HG02943 (cell line): ENCODE measurements around the gene OR52E5.

Experiments used
- ATAC-seq: cut with Tn5 transposase; IDR thresholded peaks from one replicate; pipeline ENCODE4 v1.9.1; 2021; ENCODE audit warnings: mild to moderate bottlenecking, low read depth, moderate library complexity; ENCODE audit not compliant: unreplicated experiment

The OR52E5 gene

GRCh38 chr11:5931061-5931460 is 38.1 kb downstream of the OR52E5 start:
- ATAC-seq: no peak

- ATAC-seq: no peak
Observed at GRCh38 chr11:5932671-5933070, 39.7 kb downstream of the OR52E5 start.

- no peak for ATAC-seq
Observed at GRCh38 chr11:5933116-5933515, 40.1 kb downstream of the OR52E5 start.

GRCh38 chr11:5937868-5938602 is 45.0 kb downstream of the OR52E5 start:
- no peak for ATAC-seq

GRCh38 chr11:5938603-5938965 is 45.6 kb downstream of the OR52E5 start:
- ATAC-seq: no peak

- no peak for ATAC-seq
Observed at GRCh38 chr11:5940748-5941147, 47.7 kb downstream of the OR52E5 start.

GRCh38 chr11:5941951-5942350 is 48.9 kb downstream of the OR52E5 start, which contains the start of gene OR56A3:
Gene OR56A3 (plus strand): TSS chr11:5942251. CDS start chr11:5947347, 5,096 bp downstream.
- ATAC-seq: no peak
